IPS-NIHi11 (cell line): ENCODE measurements around the gene CLIC5.
A peak's percentile ranks its signal among the peaks of the same experiment; 100 is the strongest.
"Not testable (repeated sequence)": the region's sequence is repeated elsewhere in the genome, so short reads cannot be mapped to it uniquely, and the experiment has no call there.

Source experiments
- DNase-seq: peaks from one replicate; pipeline ENCODE4 v3.0.0; 2012; ENCODE audit warnings: mixed read lengths, low spot score

CLIC5 gene

DNA sequence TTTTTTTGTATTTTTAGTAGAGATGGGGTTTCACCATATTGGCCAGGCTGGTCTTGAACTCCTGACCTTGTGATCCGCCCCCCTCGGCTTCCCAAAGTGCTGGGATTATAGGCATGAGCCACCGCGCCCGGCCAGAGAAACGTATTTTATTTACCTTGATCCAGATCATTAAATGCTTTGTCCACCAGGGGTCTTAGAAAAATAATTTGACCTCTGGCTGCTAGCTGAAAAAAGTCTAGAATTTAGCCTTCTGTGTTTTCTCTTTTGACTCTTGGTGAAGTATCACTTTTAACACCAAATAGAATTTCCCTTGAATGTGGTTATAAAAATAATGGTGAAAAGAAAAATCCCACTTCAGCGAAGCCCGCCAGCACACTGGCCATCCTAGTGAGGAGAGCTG lies 89.2 kb downstream of the CLIC5 start:
- not testable (repeated sequence) for DNase-seq

DNA sequence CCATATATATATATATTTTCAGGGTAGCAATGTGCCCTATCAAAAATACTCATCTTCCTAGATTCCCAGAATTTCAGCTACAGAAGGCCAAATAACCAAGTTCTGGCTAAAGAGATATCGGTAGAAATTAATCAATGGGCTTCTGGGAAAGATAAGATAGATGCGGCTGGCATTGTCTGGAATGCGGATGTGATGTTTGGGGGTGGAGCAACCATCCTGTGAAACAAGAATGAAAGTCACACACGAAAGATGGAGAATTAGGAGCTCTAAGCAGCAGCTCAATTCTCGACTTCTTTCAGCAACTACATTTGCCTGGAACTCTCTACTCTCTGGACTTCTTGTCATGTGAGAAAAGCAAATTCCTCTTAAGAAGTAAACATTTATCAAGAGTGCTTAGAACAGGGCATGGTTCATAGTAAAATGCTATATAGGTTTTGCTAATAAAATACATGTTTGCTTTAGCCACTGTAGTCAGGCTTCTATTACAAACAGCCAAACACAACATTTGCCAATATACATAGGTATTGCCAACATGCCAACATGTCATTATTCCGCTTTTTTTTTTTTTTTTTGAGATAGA lies 90.8 kb downstream of the CLIC5 start:
- no peak for DNase-seq

DNA sequence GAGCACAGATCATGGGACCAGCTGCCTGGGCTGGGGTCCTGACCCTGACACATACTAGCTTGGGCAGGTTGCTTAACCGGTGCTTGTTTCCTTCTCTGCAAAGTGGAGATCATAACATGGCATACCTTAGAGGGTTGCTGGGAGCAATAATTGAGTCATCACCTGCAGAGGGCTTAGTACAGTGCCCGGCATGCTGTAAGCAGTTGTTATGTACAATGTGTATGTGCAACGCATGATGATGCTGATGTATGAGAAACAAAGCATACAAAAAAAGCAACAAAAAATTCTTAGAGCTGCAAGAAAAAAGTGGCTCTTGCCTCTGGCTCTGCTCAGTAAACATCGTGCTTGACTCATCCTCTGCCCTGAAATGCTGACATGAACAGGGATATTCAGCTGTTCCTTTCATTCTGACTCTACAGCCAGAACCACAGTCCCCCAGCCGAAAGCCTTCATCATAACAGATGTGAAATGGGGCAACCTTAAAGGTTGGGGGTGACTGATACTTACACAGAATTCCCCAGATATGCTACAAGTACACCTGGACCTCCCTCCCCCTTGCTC lies 91.7 kb downstream of the CLIC5 start:
- no peak for DNase-seq

DNA sequence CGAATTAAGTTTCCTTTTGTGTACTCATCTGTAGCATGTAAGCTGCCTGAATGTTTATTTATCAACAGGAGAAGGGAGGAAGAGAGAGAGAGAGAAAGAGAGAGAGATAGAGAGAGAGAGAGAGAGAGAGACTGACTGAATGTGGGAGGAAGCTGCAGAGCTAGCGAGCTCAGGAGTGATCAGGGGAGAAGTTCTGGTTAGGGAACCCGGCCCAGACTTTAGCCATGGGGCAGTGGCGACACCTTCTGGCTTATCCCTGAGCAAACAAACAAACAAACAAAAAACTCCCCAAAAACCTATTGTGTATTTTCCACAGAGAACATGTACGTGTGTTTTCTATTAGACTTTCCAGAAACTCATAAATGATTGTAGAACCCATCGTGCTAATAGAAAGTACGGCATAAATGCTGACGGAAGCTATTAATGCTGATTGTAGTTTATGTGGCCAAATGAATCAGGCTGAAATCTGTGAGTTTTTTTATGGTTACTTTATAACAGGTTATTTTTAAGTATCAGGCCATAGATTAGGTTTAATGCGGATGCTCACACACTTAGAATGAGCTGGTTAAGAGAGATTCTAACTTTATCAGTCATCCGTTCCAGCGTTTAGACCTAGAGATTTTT lies 92.8 kb downstream of the CLIC5 start:
- peak; percentile 68 for DNase-seq

DNA sequence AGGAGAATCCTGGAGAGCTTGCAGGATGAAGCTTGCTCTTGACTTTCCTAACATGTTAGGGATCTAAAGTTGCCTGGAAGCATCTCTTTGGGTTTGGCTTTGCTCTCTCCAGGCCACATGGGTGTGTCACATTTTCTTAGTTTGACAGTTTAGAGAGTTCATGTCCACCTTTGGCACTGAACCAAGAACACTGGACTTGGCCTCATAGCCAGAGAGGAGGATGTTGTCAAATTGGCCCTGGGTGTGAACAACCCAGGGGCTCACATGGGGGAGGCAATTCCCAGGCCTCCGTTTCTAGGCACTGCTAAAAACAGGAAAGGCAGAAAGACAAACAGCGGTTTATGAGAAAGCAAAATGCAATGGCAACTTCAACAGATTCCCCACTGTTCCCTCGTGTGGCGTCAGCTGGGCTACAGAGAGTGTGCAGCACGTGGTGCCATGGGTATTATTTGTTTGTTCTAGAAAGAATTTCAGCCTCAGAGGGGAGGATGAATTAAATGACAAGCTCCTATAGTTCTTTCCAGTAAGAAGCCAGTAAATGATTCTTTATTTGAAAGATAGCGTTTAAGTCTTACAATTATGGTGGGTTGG lies 93.9 kb downstream of the CLIC5 start:
- no peak for DNase-seq

DNA sequence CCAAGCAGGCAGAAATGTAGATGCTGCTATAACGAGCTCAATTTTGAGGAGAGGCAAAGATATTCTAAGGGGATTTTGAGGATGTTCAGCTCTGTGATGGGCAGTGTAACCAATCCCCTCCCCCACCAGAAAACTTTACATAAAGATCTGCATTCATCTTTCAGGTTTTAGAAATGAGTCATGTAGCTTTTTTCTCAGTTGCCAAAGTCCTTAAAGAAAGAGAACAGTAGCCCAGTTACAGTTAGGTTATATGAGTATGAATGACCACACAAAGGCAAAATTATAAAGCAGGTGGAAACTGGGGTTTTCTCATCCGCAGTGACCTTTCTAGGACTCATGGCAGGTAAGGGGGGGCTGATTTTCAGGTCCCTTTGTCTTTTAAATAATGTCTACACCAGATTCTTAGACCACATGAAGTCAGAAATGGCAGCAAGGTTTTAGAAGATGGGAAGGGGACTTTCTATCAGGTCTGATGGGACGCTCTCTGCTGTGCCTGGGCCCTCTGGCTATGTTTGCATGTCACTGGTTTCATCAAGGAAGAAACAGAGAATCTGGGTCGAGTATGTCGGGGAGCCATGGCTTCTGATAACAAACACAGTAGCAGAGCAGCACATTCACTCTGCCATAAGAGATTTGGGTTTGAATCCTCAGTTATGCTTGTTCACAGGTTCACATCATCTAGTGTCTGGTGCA lies 94.7 kb downstream of the CLIC5 start:
- no peak for DNase-seq

DNA sequence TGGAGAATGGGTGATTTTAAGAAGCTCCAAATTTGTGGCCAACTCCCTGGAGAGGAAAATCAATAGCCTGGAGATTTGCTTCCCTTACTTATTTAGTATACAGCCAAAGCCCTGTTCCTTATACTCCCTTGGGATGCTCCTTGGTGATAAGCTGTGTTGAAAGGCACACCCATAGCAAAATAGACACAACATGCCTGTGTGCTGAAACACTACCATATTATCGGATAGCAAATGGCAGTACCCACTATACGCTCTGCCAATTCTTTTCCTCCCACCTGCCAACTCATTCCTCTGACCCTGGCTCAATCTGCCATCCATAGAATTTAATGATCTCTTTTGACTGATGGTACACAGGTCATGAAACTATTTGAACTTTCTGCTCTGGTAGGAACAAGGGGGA lies 98.2 kb downstream of the CLIC5 start:
- DNase-seq, result no peak

DNA sequence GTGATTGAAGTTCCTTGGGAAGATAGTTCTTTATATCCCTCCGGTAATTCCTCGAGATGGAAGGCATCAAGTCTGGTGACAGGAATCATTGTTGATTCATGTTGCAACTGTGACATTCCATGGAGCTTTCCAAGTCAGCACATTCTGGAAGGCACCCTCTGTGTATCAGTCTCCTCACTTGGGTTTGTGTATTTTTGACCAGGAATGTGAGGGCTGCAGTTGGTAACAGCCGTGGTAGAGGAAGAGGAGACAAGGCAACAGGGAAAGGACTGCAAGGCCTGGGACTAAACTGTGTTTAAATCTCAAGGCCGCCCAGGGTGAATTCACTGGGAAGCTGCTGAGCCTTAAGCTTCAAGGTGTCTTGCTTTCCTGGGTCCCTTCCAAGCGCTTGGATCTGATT lies 99.0 kb downstream of the CLIC5 start:
- DNase-seq, result no peak

DNA sequence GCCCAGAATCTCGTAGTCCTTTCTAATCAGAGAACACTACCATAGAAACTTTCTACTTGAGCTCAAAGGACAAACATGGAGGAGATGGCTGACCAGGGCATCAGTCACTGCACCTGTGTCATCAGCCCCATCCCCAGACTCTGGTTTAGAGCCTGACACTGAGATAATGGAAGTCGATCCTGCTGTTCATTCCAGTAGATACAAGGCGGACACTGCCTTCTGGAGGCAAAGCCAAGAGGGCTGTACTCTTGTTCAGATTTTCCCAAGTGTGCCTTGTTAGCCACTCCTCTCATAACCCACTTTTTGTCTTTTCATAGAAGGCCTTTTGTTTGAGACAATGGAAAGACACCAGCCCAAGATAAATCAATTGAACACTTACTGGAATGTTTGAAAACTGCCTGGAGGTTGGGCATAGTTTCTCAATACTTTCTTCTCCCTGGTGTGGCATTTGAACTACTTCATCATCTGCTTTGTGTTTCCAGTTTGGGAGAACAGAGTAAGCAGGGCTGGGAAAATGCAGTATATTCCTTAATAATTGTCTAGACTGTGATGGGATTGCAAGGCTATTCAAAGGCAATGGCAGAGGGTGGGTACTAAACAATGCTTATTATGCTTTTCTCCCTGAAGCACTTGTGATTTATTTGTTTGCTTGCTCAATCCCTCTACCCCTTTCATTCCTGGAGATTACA lies 99.7 kb downstream of the CLIC5 start:
- DNase-seq, result no peak

DNA sequence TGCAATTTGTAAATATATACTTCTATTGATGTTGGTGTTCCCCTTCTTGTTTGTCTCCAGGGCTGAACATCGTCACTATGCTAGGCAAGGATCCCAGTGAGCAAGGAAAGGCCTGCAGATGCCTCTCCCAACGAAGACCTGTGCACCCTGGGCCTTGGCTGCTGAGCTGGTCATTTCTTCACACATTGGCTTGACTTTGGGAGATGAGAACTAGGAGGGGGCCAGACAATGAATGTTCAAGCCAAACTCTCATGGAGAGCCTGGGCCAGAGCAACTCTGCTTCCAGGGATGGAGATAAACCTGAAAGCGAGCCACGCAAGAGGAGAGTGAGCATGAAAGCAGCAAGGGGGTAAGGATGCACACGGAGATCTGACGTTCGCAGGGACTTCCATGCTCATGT lies 104.0 kb downstream of the CLIC5 start:
- no peak for DNase-seq

DNA sequence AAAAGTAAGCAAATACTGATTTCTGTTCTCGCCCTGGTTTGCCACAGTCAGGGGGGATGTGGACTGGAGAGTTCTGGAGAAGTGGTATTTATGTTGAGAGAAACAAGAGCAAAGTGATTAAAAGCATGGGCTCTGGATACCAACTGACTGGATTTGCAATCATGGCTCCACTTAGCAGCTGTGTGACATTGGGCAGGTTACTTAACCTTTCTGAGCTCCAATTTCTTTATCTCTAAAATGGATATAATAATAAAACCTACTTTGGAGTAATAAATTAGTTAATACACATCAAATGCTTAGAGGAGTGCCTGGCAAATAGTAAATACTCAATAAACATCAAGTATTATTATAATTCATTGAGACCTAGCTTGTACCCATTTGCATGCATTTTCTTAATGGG lies 111.7 kb downstream of the CLIC5 start:
- DNase-seq, result no peak

DNA sequence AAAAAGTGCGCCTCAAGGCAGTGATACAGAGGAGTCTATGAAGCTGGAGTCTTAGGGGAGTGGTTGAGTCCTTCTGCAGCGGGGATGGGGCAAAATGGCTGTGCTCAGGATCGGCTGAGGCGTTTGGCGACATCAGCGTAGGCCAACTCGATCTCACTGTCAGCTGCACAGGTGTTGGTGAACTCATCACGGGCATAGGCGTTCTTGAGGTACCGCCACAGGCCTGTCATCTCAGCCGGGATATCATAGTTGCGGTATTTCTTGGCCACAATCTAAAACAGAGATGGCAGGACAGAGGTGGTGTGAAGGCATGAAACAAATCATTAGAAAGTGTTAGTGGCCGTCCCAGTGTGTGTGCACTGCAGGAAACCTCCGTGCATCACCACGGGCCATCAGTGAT lies 112.7 kb downstream of the CLIC5 start:
- DNase-seq, result no peak

DNA sequence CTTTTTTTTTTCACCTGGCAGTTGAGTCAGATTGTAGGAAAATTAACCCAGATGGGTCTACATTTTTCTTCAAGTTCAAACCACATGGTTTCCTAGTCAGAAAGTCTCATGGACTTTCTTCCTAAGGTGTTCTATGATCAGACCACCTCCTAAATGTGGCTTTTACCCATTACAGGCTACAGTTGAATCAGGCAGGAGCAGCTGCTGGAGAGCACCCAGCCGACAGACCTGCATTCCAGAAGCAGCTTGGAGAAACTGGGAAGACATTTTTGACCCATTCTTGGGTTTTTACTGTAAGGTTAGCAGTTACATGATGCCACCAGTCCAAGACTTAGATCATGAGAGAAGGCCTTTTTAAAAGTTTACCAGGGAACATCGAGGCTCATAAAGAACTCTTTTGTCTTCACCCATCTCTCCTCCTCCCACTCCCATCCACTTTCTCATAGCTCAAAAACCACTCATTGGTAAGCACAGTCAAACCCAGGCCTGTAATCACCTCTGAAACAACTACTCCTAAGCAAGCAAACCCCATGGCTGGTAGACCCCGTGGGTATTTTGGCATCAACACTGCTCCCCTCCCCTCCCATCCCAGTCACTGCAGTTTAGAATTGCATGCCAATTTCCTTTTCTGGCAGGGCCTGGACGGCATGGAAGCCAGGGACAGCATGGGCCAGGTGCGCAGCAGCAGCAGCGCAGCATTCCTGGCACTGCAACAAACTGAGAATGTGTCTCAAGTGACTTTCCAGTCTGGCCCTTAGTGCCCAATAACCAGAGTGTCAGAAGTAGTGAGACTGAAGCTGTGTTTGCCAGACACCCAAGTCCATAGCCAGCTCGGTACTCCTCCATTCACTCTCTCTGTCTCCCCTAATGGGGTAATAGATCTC lies 113.7 kb downstream of the CLIC5 start:
- DNase-seq, result no peak

DNA sequence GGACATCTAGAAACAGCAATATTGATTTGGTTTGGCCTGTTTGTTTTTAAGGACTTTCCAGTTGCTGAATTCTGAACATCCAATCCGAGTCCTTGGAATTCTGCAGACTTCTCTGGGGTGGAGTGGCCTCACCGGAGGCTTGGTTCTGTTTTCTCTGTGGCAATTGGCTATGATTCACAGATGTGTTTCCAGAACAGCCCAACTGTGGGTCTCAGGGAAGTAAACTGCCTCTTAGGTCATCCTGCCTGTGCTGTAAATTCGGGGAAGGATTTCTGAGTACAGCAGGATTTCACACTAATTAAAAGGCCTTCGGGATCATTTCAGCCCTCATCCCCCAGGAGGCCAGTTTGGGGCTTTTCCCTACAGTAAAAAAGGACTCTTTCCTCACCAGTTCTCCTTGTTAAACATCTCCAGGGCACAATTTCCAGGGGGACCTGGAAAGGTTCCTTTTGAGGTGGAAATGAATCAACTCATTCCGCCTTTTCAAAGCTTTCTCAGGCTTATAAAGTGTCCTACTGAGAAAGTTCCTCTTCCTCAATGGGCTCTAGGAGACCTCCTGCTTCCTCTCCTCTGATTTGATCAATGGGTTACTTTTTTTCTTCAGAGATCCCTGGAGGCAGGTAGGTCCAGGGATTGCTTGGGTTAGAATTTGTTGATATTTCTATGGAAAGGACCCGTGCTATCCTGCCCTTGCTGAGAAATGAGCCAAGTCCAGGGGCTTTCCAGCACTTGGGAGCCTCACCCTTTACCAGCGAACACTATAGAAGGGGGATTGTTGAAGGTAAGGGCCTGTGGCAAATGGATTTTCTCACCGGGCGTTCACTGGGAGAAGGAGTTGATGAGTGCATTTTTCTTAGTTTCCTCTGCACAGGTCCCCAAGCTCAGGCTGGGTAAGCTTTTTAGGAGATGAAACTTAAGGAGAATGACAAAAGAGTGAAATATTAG lies 114.6 kb downstream of the CLIC5 start:
- peak; percentile 13 for DNase-seq

DNA sequence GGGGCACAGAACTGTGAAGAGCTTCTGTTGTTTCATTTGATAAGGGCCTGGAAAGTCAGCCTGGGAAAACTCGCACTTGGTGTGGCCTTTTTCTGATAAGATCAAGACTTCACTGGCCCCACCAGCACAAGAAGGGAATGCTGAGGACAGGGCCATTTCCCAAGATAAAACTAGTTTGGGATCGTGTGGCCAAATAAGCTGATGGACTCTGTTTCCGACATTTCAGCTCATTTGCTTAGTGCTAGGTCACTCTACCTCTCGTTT lies 116.0 kb downstream of the CLIC5 start:
- DNase-seq, result no peak

DNA sequence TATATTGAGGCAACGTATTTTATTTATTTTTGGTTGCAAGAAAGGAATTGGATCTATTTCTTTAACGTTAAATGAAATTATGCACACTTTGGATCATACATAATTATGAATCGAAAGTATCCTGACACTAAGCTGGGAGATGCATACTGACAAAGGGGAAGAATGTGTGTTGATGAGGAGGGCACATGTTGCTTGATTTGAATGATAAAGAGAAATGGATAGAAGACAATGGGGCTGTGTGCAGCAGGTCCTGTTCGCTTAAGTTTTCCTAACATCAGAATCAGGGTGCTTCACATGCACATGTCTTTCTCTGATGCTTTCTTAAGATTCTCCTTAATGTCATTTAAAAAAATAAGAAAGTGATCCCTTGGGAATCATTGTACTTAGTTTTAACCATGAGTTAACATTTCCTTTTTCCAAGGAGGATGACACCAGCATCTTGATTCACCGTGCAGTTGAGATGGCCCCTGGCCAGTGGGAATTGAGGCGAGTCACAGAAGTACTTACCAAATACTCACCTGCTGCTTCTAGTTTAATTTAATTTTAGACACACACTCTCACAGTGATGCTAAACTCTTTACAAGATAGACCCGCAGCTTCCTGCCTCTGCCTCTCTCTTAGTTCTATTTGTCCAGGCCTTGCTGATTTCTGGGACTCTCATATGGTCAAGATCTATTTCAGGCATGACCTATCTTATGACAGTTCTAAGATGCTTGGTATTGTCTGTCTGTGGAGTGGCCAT lies 116.5 kb downstream of the CLIC5 start:
- peak; percentile 20 for DNase-seq

DNA sequence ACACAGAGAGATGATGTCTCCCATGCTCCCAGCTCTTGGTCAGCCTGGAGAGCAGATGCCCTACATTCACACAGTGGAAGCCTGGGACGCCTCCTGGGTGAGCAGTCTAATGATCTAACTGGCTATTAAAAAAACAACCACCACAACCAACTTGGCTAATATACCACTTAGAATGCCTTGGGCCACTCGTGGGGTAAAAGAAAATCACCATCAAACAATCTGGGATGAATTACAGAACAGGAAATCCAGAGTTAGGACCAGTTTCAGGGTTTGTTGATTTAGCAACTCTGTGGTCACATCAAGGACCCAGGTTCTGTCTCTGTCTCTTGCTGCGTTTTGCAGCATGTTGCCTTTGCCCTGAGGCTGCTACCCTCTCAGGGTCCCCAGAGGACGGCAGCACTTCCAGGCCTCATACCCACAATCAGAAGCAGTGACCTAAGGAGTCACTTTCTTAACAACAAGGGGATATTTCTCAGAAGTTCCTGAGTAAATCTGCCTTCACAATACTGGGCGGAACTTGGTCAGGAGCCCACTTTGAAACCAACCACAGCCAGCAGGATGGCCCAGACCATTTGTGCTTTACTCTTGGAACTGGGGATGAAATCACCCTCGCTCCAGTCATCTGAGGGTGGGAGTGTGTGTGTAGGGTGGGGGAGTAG lies 118.7 kb downstream of the CLIC5 start:
- DNase-seq, result no peak

DNA sequence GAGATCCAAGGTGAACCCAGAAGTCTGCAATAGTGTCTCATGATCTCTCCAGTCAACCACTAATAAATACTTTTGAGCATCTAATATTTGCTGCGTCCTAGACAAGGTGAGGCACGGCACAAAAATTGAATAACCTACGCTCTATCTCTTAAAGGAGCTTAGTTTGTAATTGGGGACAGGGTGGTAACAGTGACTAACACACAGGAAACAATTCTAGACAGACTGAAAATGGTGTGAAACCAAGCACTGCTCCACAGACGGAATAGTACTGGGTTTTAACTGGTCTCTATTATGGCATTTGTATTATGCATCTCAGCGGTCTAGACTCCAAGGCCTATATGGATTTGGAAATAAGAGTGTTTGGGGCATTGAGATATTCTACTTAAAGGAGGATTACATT lies 120.1 kb downstream of the CLIC5 start:
- no peak for DNase-seq

DNA sequence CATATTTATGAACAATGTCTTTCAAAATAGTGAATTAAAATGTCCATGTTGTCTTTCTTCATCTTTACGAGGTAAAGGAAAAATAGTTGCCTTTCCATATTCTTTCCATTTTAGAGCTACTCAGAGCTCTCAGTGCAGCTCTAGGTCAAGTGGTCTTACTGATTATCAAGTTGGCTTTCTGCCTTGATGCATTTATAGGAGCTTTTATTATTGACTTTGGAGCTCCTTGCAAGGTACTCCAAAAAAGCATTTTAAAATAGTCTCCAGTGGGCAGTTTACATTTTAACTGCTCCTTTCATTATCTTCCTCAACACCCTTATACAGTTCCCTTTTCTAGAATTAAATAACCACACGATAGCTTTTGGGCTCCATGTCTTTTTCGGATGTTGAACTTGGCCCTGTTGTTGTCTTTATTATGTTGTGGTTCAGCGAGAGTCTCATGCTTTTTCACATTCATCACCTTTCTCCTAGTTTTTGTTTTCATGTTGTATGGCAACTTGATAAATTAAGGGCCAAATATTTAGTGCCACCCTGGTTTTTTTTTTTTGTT lies 122.9 kb downstream of the CLIC5 start:
- no peak for DNase-seq
